ENCODE data around the gene CAPN2.
A peak's percentile ranks its signal among the peaks of the same experiment; 100 is the strongest.
"Not testable (repeated sequence)": the region's sequence is repeated elsewhere in the genome, so short reads cannot be mapped to it uniquely, and the experiment has no call there.

The CAPN2 gene

GRCh38 chr1:223739366-223740037 lies 27.2 kb downstream of the CAPN2 start:
- DNase-seq (ENCODE audit: low spot score), result no peak

- DNase-seq (ENCODE audit: low spot score), result not testable (repeated sequence)
These were observed 27.8 kb downstream of the CAPN2 start for GRCh38 chr1:223740038-223740736.

- DNase-seq (ENCODE audit: low spot score), result no peak
These were observed 29.5 kb downstream of the CAPN2 start for GRCh38 chr1:223741861-223742260.

GRCh38 chr1:223742856-223743517 lies 30.6 kb downstream of the CAPN2 start:
- no peak for DNase-seq (ENCODE audit: low spot score)

GRCh38 chr1:223745731-223746130 lies 33.4 kb downstream of the CAPN2 start:
- no peak for DNase-seq (ENCODE audit: low spot score)

- DNase-seq (ENCODE audit: low spot score), result no peak
These were observed 35.5 kb downstream of the CAPN2 start for GRCh38 chr1:223747838-223748335.

GRCh38 chr1:223748405-223748772 lies 36.0 kb downstream of the CAPN2 start:
- DNase-seq (ENCODE audit: low spot score), result no peak

- DNase-seq (ENCODE audit: low spot score), result peak; percentile 79
These were observed 36.7 kb downstream of the CAPN2 start for GRCh38 chr1:223748773-223749733.

- DNase-seq (ENCODE audit: low spot score), result no peak
These were observed 38.6 kb downstream of the CAPN2 start for GRCh38 chr1:223750730-223751570.

- no peak for DNase-seq (ENCODE audit: low spot score)
These were observed 39.4 kb downstream of the CAPN2 start for GRCh38 chr1:223751696-223752095.

- DNase-seq (ENCODE audit: low spot score), result peak; percentile 81
These were observed 40.6 kb downstream of the CAPN2 start for GRCh38 chr1:223752721-223753515.

- no peak for DNase-seq (ENCODE audit: low spot score)
These were observed 42.5 kb downstream of the CAPN2 start for GRCh38 chr1:223754681-223755431.

GRCh38 chr1:223755432-223755792 lies 43.1 kb downstream of the CAPN2 start:
- DNase-seq (ENCODE audit: low spot score), result no peak

GRCh38 chr1:223755992-223756775 lies 43.8 kb downstream of the CAPN2 start:
- DNase-seq (ENCODE audit: low spot score), result no peak

- no peak for DNase-seq (ENCODE audit: low spot score)
These were observed 44.7 kb downstream of the CAPN2 start for GRCh38 chr1:223756806-223757700.

GRCh38 chr1:223758734-223759133 lies 46.4 kb downstream of the CAPN2 start:
- DNase-seq (ENCODE audit: low spot score), result no peak

GRCh38 chr1:223759273-223759672 lies 46.9 kb downstream of the CAPN2 start:
- peak; percentile 72 for DNase-seq (ENCODE audit: low spot score)

GRCh38 chr1:223760833-223761232 lies 48.5 kb downstream of the CAPN2 start:
- DNase-seq (ENCODE audit: low spot score), result no peak

All from iPS-NIHi11 (cell line).